Colon (tissue), 2 donors: ENCODE results near the gene ASS1.

Experiments used
- FAIRE-seq: peaks from 2 replicates; lab custom pipeline; 2012; peaks lifted over from hg19 to GRCh38; lab: Jason Lieb, UNC
- donor health status: control.
- donor health status: control.

The ASS1 gene

GRCh38 chr9:130474106-130474505 lies 29.3 kb downstream of the ASS1 start:
- FAIRE-seq, result no peak

- FAIRE-seq, result no peak
Observed at GRCh38 chr9:130476151-130476730, 31.5 kb downstream of the ASS1 start.

- no peak for FAIRE-seq
Observed at GRCh38 chr9:130477564-130477963, 32.8 kb downstream of the ASS1 start.

GRCh38 chr9:130478152-130478551 lies 33.4 kb downstream of the ASS1 start:
- FAIRE-seq, result no peak

- FAIRE-seq, result no peak
Observed at GRCh38 chr9:130478736-130479575, 34.2 kb downstream of the ASS1 start.

- FAIRE-seq, result no peak
Observed at GRCh38 chr9:130479587-130479986, 34.8 kb downstream of the ASS1 start.

- FAIRE-seq, result no peak
Observed at GRCh38 chr9:130480673-130481072, 35.9 kb downstream of the ASS1 start.

- no peak for FAIRE-seq
Observed at GRCh38 chr9:130482463-130482862, 37.7 kb downstream of the ASS1 start.

GRCh38 chr9:130483371-130483971 lies 38.7 kb downstream of the ASS1 start:
- FAIRE-seq, result no peak

GRCh38 chr9:130484362-130485072 lies 39.8 kb downstream of the ASS1 start:
- no peak for FAIRE-seq

GRCh38 chr9:130486103-130486502 lies 41.3 kb downstream of the ASS1 start:
- no peak for FAIRE-seq

GRCh38 chr9:130487500-130487899 lies 42.7 kb downstream of the ASS1 start:
- no peak for FAIRE-seq

- FAIRE-seq, result no peak
Observed at GRCh38 chr9:130488621-130489330, 44.0 kb downstream of the ASS1 start.

- FAIRE-seq, result no peak
Observed at GRCh38 chr9:130490981-130491380, 46.2 kb downstream of the ASS1 start.

GRCh38 chr9:130491830-130492482 lies 47.2 kb downstream of the ASS1 start:
- FAIRE-seq, result no peak

- FAIRE-seq, result no peak
Observed at GRCh38 chr9:130493021-130493420, 48.3 kb downstream of the ASS1 start.

- no peak for FAIRE-seq
Observed at GRCh38 chr9:130493476-130493875, 48.7 kb downstream of the ASS1 start.

GRCh38 chr9:130495067-130495466 lies 50.3 kb downstream of the ASS1 start:
- FAIRE-seq, result no peak

- no peak for FAIRE-seq
Observed at GRCh38 chr9:130497139-130497538, 52.4 kb downstream of the ASS1 start.

- no peak for FAIRE-seq
Observed at GRCh38 chr9:130498298-130498917, 53.6 kb downstream of the ASS1 start.
